Ovary (tissue), 3 donors: ENCODE results near the gene CCL22.

Source experiments
- CTCF ChIP-seq, 3 donors: fragments of 450-650 bp in 2 of 3; fragments of 200-600 bp in 1 of 3; IDR thresholded peaks; one replicate each; pipeline versions ENCODE4 v1.5.1 to v1.8.0; 2016 to 2022; ENCODE audit warnings: antibody characterized with exemption in 3 of 3, mild to moderate bottlenecking in 1 of 3
- EP300 ChIP-seq: sonication (generic); formaldehyde crosslinking; IDR thresholded peaks from one replicate; pipeline ENCODE4 v1.6.1; 2017; ENCODE audit warnings: antibody characterized with exemption
- POLR2A ChIP-seq: fragments of 450-650 bp; IDR thresholded peaks from one replicate; pipeline ENCODE4 v1.6.1; 2017; ENCODE audit warnings: antibody characterized with exemption, mild to moderate bottlenecking, moderate library complexity
- donor health status: DM: no; HTN: no; CAD: no.

- TF ChIP-seq POLR2A (no peak), CTCF (IDR thresholded peaks at IDR 0.05) (no peak), EP300 (no peak)
Measured at GRCh38 chr16:57361404-57361803, 2.8 kb downstream of the CCL22 start.
